Upper lobe of left lung (tissue), 6 donors: Measurements from ENCODE around the gene CARMIL3. TPM values are rescaled to one million over a fixed set of nuclear protein-coding genes. Genes with fewer than 3 reads are reported as not detected.

Source experiments
- ATAC-seq, 2 donors: fragments of 200-7000 bp; cut with Tn5 transposase; one replicate each; pipeline ENCODE4 v1.9.1; 2022; ENCODE audit warnings: mild to moderate bottlenecking in 2 of 2, moderate library complexity in 2 of 2; ENCODE audit not compliant: low FRiP score in 2 of 2
- DNase-seq, 2 donors: peaks; one replicate each; pipeline ENCODE4 v3.0.0-alpha.2; 2019 to 2020
- H3K27ac ChIP-seq, 4 donors: fragments of 200-600 bp; sonication (generic); one replicate each; pipeline ENCODE4 v1.5.1; 2016 to 2019
- H3K27me3 ChIP-seq, 4 donors: fragments of 200-600 bp; sonication (generic); one replicate each; pipeline ENCODE4 v1.5.1; 2017 to 2019
- H3K36me3 ChIP-seq, 4 donors: fragments of 200-600 bp; sonication (generic); one replicate each; pipeline ENCODE4 v1.5.1; 2016 to 2019
- H3K4me1 ChIP-seq, 4 donors: fragments of 200-600 bp; sonication (generic); one replicate each; pipeline ENCODE4 v1.5.1; 2018 to 2019
- H3K4me3 ChIP-seq, 4 donors: fragments of 200-600 bp; sonication (generic); one replicate each; pipeline ENCODE4 v1.5.1; 2017 to 2019; ENCODE audit warnings: mild to moderate bottlenecking in 2 of 4, moderate library complexity in 1 of 4
- H3K9me3 ChIP-seq, 4 donors: fragments of 200-600 bp; sonication (generic); one replicate each; pipeline ENCODE4 v1.5.1; 2018 to 2019
- CTCF ChIP-seq, 6 experiments: fragments of 450-650 bp in 4 of 6; fragments of 200-600 bp in 2 of 6; sonication (generic) in 2 of 6; IDR thresholded peaks; one replicate each; pipeline ENCODE4 v1.5.1; 2016 to 2019; ENCODE audit warnings: antibody characterized with exemption in 6 of 6
- EP300 ChIP-seq, 4 donors: sonication (generic); formaldehyde crosslinking; IDR thresholded peaks; one replicate each; pipeline ENCODE4 v1.5.1; 2017; ENCODE audit warnings: antibody characterized with exemption in 4 of 4, control low read depth in 2 of 4
- POLR2A ChIP-seq, 4 donors: fragments of 450-650 bp; IDR thresholded peaks; one replicate each; pipeline ENCODE4 v1.5.1; 2016 to 2017; ENCODE audit warnings: antibody characterized with exemption in 4 of 4, mild to moderate bottlenecking in 2 of 4
- POLR2AphosphoS5 ChIP-seq, 2 donors: sonication (generic); formaldehyde crosslinking; IDR thresholded peaks; one replicate each; pipeline ENCODE4 v1.5.1; 2017; ENCODE audit warnings: antibody characterized with exemption in 2 of 2
- WGBS, 2 donors: methylation state at CpG; one replicate each; pipeline ENCODE4 v1.1.5; 2017 to 2018; 5-methylcytosine and 5-hydroxymethylcytosine counted together
- total RNA-seq, 6 donors: library from RNA; depleted of rRNA in 4 of 6; stranded (reverse); fragments of >200 nt in 4 of 6; gene quantifications; one replicate each; pipeline versions ENCODE4 v1.1.0 to v1.2.1, GENCODE V29; 2016 to 2021
- donor health status: DM: no; HTN: no; CAD: no; lungs with moderate emphysema.
- donor health status: DM: no; HTN: yes; CAD: no; lungs with severe emphysema.

Gene CARMIL3
- total RNA-seq, 6 donors from 2014 or later, result 0.39 to 15.7 (median 1.2) TPM

DNA sequence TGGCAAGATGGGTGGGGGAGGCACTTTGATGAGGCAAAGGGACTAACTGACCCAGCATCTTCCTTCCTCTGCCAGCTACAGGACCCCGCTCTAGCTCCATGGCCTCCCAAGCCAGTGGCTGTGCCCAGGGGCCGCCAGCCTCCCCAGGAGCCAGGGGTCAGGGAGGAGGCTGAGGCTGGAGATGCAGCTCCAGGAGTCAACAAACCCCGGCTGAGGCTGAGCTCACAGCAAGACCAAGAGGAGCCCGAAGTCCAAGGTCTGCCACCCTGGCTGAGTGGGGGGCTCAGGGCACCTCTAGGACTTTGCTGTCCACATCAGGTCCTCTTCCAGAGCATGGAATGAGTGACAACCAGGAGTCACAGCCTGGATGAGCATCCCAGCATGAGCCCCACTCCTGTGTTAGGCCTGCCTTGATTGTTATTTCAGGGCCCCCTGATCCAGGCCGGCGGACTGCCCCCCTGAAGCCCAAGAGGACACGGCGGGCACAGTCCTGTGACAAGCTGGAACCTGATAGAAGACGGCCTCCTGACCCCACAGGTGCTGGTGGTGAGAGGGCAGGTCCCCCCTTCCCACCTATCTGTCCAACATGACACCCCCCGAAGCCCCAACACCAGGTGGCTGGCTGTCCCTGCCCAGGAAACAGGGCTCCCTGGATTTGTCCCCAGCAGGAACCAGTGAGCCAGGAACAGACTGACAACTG, 17.1 kb downstream of the CARMIL3 start:
- no peak for TF ChIP-seq EP300 (IDR thresholded peaks at IDR 0.05)
- no peak for TF ChIP-seq POLR2A (IDR thresholded peaks at IDR 0.05)
- TF ChIP-seq CTCF (IDR thresholded peaks at IDR 0.05), result no peak
- no peak for TF ChIP-seq POLR2AphosphoS5 (IDR thresholded peaks at IDR 0.05)
- Histone ChIP-seq H3K27me3 (no peaks in the 10 kb centered on the region), H3K27ac (no peak overlapping the region), H3K9me3 (no peaks in the 10 kb centered on the region), H3K36me3 (no peaks in the 10 kb centered on the region), H3K4me1 (peaks cover 0 to 4% (median 2%) of the 10 kb centered on the region in 4 donors), H3K4me3 (no peak overlapping the region)
- DNase-seq, result no peak
- ATAC-seq, result no peak
- WGBS, 2 donors, result 80 to 88% methylated on average over 1 to 6 of the region's 10 CpGs

DNA sequence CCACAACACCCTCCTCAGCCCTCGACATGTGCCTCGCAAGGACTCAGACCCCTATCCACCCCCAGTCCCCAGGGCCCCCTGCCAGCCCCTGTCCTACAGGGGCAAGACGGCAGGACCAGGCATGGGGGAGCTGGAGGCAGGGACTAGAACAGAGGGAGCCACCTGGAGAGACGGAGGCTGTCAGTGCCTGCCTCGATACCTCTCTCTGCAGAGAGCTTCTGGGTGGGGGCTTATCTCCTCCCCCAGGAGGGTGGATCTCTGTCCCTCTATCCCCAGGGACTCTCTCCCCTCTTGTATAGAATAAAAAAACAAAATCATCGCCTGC, 17.6 kb downstream of the CARMIL3 start:
- 92 to 99% methylated on average over 3 to 6 of the region's 6 CpGs for WGBS, 2 donors
- no peak for DNase-seq
- no peak for ATAC-seq
- H3K27me3 ChIP-seq, result no peaks in the 10 kb centered on the region
- no peak for TF ChIP-seq POLR2AphosphoS5 (IDR thresholded peaks at IDR 0.05)
- TF ChIP-seq CTCF (IDR thresholded peaks at IDR 0.05), result no peak
- no peak for TF ChIP-seq POLR2A (IDR thresholded peaks at IDR 0.05)
- no peak for TF ChIP-seq EP300 (IDR thresholded peaks at IDR 0.05)
- H3K4me3 ChIP-seq, result no peak overlapping the region
- no peaks in the 10 kb centered on the region for H3K9me3 ChIP-seq
- no peak overlapping the region for H3K27ac ChIP-seq
- H3K36me3 ChIP-seq, result no peaks in the 10 kb centered on the region
- H3K4me1 ChIP-seq, result peaks cover 0 to 4% (median 2%) of the 10 kb centered on the region in 4 donors

- TF ChIP-seq EP300 (IDR thresholded peaks at IDR 0.05), result no peak
- no peak for TF ChIP-seq POLR2A (IDR thresholded peaks at IDR 0.05)
- no peak for TF ChIP-seq POLR2AphosphoS5 (IDR thresholded peaks at IDR 0.05)
- TF ChIP-seq CTCF (IDR thresholded peaks at IDR 0.05), result no peak
- H3K4me1 ChIP-seq, result peaks cover 0 to 4% (median 2%) of the 10 kb centered on the region in 4 donors
- ATAC-seq (no peak), DNase-seq (no peak)
- no peaks in the 10 kb centered on the region for H3K27me3 ChIP-seq
- 69 to 76% methylated on average over 10 of the region's 10 CpGs for WGBS, 2 donors
- H3K9me3 ChIP-seq, result no peaks in the 10 kb centered on the region
- H3K4me3 ChIP-seq, result no peak overlapping the region
- H3K27ac ChIP-seq, result no peak overlapping the region
- no peaks in the 10 kb centered on the region for H3K36me3 ChIP-seq
Observed at GRCh38 chr14:24070285-24071143, 18.7 kb downstream of the CARMIL3 start.

GRCh38 chr14:24071144-24071697, 19.4 kb downstream of the CARMIL3 start, which contains the start of gene CPNE6:
TSS of gene CPNE6 (plus strand) at chr14:24071562. CDS start at chr14:24072937, 1,375 bp downstream.
- 58 to 62% methylated on average over 10 to 18 of the region's 19 CpGs for WGBS, 2 donors
- Histone ChIP-seq H3K27ac (no peak within 1 kb of the TSS), H3K4me1 (peaks cover 0 to 4% (median 2%) of the 10 kb centered on the region in 4 donors), H3K27me3 (no peaks in the 10 kb centered on the region), H3K36me3 (no peaks in the 10 kb centered on the region), H3K9me3 (no peaks in the 10 kb centered on the region), H3K4me3 (no peak within 1 kb of the TSS)
- TF ChIP-seq POLR2A (IDR thresholded peaks at IDR 0.05) (no peak), CTCF (IDR thresholded peaks at IDR 0.05) (no peak), POLR2AphosphoS5 (IDR thresholded peaks at IDR 0.05) (no peak), EP300 (IDR thresholded peaks at IDR 0.05) (no peak)
- no peak for ATAC-seq
- no peak for DNase-seq
